Ascending aorta (tissue), 2 donors: ENCODE data around the gene ZG16B. TPM values are rescaled to one million over a fixed set of nuclear protein-coding genes. Genes with fewer than 3 reads are reported as not detected.

Experiments
- DNase-seq, 2 donors: peaks; one replicate each; pipeline ENCODE4 v3.0.0-alpha.2; 2019; ENCODE audit warnings: low spot score in 2 of 2
- H3K27ac ChIP-seq, 2 donors: fragments of 200-600 bp; sonication (generic); one replicate each; pipeline ENCODE4 v1.5.1; 2016 to 2017; ENCODE audit warnings: mild to moderate bottlenecking in 1 of 2
- H3K27me3 ChIP-seq: fragments of 200-600 bp; sonication (generic); one replicate; pipeline ENCODE4 v1.5.1; 2017
- H3K36me3 ChIP-seq, 2 donors: fragments of 200-600 bp; sonication (generic); one replicate each; pipeline ENCODE4 v1.5.1; 2016
- H3K4me1 ChIP-seq, 2 donors: fragments of 200-600 bp; sonication (generic); one replicate each; pipeline ENCODE4 v1.5.1; 2016 to 2017; ENCODE audit warnings: mild to moderate bottlenecking in 1 of 2
- H3K4me3 ChIP-seq, 2 donors: fragments of 200-600 bp; sonication (generic); one replicate each; pipeline ENCODE4 v1.5.1; 2016 to 2017; ENCODE audit warnings: mild to moderate bottlenecking in 1 of 2
- H3K9me3 ChIP-seq, 2 donors: fragments of 200-600 bp; sonication (generic); one replicate each; pipeline ENCODE4 v1.5.1; 2016
- intact Hi-C: fragments of 100-400 bp; cut with DNase I; formaldehyde crosslinking; loops from one replicate; pipeline ENCODE4 v1.15.1; 2023
- total RNA-seq: library from RNA; depleted of rRNA; stranded (reverse); fragments of >200 nt; gene quantifications from one replicate; pipeline ENCODE4 v1.1.0, GENCODE V29; 2016
- TF ChIP-seq, protein P1 (sequence below), 3 experiments: fragments of 200-600 bp in 2 of 3; fragments of 450-650 bp in 1 of 3; sonication (generic) in 2 of 3; IDR thresholded peaks; one replicate each; pipeline ENCODE4 v1.5.1; 2016 to 2019; ENCODE audit warnings: antibody characterized with exemption in 3 of 3, mild to moderate bottlenecking in 1 of 3, moderate library complexity in 1 of 3

The ZG16B gene
- total RNA-seq, 1 donor from 2014 or later: not detected

DNA sequence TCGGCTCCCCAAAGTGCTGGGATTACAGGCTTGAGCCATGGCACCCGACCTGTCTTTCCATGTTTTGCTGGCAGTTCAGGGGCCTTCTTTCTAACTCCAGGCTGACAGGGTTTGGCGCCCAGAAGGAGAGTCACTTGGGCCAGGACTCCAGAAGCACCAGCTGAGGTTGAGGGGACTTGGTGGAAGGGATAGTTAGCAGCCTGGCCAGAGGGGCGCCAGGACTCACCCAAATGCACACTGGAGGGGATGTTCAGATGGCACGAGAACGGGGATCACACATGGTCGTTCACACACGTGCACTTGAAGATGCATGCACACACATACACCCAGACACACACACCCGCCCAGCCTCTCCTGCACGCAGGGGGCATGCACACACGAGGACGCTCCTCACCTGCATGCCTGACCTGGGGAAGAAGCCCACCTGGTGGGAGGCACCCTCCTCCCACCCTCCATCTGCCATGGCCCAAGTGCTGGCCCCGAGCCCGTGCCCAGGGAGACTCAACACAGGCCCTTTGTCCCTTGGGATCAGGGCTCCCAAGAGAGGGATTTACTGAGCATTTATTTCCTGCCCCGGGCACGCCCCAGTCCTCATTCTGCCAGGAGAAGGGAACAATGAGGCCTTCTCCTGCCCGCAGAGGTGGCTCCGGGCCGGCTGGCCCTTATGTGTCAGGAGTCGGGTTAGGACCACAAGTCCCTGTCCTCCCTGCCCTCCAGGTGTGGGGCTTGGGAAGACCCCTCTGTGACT lies 15.4 kb upstream of the ZG16B start:
- H3K4me3 ChIP-seq: no peak overlapping the region
- peaks cover 0 to 5% of the 10 kb centered on the region in 2 donors for H3K4me1 ChIP-seq
- no peaks in the 10 kb centered on the region for H3K36me3 ChIP-seq
- TF ChIP-seq, protein P1, sequence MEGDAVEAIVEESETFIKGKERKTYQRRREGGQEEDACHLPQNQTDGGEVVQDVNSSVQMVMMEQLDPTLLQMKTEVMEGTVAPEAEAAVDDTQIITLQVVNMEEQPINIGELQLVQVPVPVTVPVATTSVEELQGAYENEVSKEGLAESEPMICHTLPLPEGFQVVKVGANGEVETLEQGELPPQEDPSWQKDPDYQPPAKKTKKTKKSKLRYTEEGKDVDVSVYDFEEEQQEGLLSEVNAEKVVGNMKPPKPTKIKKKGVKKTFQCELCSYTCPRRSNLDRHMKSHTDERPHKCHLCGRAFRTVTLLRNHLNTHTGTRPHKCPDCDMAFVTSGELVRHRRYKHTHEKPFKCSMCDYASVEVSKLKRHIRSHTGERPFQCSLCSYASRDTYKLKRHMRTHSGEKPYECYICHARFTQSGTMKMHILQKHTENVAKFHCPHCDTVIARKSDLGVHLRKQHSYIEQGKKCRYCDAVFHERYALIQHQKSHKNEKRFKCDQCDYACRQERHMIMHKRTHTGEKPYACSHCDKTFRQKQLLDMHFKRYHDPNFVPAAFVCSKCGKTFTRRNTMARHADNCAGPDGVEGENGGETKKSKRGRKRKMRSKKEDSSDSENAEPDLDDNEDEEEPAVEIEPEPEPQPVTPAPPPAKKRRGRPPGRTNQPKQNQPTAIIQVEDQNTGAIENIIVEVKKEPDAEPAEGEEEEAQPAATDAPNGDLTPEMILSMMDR (IDR thresholded peaks at IDR 0.05): no peak
- intact Hi-C loops: no loop called here
- no peaks in the 10 kb centered on the region for H3K27me3 ChIP-seq
- H3K9me3 ChIP-seq: no peaks in the 10 kb centered on the region
- DNase-seq: no peak
- H3K27ac ChIP-seq: no peak overlapping the region

DNA sequence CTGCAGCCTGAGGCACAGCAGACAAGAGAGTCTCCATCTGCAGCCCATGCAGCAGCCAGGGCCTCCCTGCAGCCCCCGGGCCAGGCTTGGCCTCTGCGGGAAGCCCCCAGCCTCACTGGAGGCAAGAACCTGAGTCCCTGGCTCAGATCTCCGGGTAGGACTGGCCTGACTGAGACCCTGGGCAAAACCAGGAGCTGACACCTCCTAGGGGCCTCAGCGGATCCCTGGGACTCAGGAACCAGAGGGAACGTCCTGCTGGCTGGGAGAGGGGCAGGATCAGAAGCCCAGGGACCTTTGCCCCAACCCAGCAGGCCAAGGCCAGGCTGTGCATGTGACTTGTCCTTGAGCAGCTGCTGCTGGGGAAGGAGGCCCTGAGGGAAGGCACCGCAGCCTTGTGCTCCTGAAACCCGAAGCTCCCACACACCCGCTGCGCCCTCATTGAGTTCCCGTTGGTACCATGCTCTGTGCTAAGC lies 14.8 kb upstream of the ZG16B start:
- peaks cover 0 to 5% of the 10 kb centered on the region in 2 donors for H3K4me1 ChIP-seq
- DNase-seq: no peak
- H3K27me3 ChIP-seq: no peaks in the 10 kb centered on the region
- H3K4me3 ChIP-seq: no peak overlapping the region
- H3K36me3 ChIP-seq: no peaks in the 10 kb centered on the region
- H3K27ac ChIP-seq: no peak overlapping the region
- intact Hi-C loops: no loop called here
- no peaks in the 10 kb centered on the region for H3K9me3 ChIP-seq
- TF ChIP-seq, protein P1 (IDR thresholded peaks at IDR 0.05): no peak

DNA sequence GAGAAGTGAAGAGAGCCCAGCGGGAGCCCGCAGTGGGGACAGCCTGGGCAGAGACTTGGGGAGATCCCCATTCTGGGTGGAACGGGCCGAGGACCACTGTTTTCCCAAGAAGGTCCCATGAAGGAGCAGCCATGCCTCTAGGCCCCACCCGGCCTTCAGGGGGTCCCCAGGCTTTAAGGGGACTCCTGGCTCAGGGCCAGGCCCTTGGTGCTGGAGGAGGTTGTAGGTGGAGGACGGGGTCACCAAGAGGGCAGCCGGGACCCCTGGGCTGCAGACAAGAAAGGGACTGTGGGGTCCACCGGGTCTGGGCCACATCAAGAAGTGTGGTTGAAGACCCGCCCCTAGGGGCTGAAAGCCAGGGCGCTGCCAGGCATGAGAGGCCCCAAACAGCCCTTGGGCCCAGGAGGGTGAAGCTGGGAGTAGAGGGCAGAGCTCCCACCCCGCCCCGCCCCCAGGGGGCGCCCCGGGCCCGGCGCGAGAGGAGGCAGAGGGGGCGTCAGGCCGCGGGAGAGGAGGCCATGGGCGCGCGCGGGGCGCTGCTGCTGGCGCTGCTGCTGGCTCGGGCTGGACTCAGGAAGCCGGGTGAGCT lies 13.3 kb upstream of the ZG16B start, which contains the start of gene PRSS21:
TSS of gene PRSS21 (plus strand) at position 487 of the 589 bp plus-strand sequence. CDS start at position 519, 32 bp downstream.
- DNase-seq: no peak
- peaks cover 0 to 5% of the 10 kb centered on the region in 2 donors for H3K4me1 ChIP-seq
- TF ChIP-seq, protein P1 (IDR thresholded peaks at IDR 0.05): no peak
- H3K27me3 ChIP-seq: no peaks in the 10 kb centered on the region
- no peaks in the 10 kb centered on the region for H3K9me3 ChIP-seq
- no peaks in the 10 kb centered on the region for H3K36me3 ChIP-seq
- intact Hi-C loops: no loop called here
- H3K27ac ChIP-seq: no peak within 1 kb of the TSS
- peak within 1 kb of the TSS in 1 of 2 donors; percentile 22 for H3K4me3 ChIP-seq

DNA sequence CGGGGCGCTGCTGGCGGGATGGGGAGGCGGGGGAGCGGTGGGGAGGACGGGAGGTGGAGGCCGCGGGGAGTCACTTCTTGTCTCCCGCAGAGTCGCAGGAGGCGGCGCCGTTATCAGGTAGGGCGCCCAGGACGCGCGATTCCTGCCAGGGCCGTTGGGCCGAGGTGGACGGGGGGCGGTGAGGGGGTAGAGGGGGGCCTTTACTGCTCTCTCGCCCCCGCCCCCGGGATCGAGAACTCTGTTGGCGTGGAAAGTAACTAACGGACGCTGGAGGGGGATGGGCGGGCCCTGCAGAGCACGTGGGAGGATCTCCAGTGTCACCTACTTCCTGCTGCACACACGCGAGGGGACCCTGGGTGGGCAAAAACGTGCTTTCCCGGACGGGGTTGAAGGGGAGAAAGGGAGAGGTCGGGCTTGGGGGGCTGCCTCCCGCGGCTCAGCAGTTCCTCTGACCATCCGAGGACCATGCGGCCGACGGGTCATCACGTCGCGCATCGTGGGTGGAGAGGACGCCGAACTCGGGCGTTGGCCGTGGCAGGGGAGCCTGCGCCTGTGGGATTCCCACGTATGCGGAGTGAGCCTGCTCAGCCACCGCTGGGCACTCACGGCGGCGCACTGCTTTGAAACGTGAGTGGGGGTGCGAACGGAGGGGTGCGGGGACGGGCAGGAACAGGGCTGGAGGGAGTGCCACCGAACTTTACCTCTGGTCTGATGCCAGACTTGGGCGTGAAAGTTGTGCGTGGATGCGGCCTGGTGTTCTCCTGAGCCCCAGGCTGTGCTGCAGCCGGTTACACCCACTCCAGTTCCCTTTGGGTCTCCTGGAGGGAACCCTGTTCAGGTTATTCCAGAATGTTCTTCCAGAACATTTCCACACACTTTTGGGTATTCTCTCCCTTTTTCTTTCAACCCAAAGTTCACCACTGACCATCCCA lies 12.5 kb upstream of the ZG16B start:
- intact Hi-C loops: no loop called here
- Histone ChIP-seq H3K4me1 (no peaks in the 10 kb centered on the region), H3K27me3 (no peaks in the 10 kb centered on the region), H3K4me3 (peak overlapping the region in 1 of 2 donors; percentile 22), H3K9me3 (no peaks in the 10 kb centered on the region), H3K36me3 (no peaks in the 10 kb centered on the region), H3K27ac (no peak overlapping the region)
- TF ChIP-seq, protein P1 (IDR thresholded peaks at IDR 0.05): no peak
- no peak for DNase-seq

DNA sequence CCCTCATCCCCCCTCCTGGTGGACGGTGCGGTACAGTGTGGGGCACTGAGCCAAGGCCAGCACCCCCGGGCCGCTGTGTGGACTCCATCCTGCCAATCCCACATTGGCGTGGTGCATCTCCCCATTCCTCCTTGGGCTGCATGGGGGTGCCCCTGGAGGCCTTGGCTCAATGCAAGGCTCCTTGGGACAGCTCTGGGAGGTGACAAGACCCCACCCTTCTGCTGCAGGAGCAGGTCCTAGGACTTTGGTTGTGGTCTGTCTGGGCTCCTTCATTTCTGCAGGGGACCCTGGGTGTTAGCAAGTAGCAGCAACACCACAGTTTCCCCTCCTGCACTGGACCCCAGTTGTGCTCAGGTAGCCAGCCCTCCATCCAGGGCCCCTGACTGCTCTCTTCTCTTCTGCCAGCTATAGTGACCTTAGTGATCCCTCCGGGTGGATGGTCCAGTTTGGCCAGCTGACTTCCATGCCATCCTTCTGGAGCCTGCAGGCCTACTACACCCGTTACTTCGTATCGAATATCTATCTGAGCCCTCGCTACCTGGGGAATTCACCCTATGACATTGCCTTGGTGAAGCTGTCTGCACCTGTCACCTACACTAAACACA lies 11.7 kb upstream of the ZG16B start:
- H3K27me3 ChIP-seq: no peaks in the 10 kb centered on the region
- no peak for DNase-seq

More for the DNA sequence above, 11.7 kb upstream of the ZG16B start:
- no peaks in the 10 kb centered on the region for H3K4me1 ChIP-seq
- no peaks in the 10 kb centered on the region for H3K36me3 ChIP-seq
- intact Hi-C loops: no loop called here
- H3K9me3 ChIP-seq: no peaks in the 10 kb centered on the region
- TF ChIP-seq, protein P1 (IDR thresholded peaks at IDR 0.05): no peak
- no peak overlapping the region for H3K4me3 ChIP-seq
- no peak overlapping the region for H3K27ac ChIP-seq
